Measurements from ENCODE around the gene IFNL2. TPM values are rescaled to one million over a fixed set of nuclear protein-coding genes. Genes with fewer than 3 reads are reported as not detected.

Gene IFNL2
- total RNA-seq, 1 experiment from 2014 or later: 0.33 TPM

DNA sequence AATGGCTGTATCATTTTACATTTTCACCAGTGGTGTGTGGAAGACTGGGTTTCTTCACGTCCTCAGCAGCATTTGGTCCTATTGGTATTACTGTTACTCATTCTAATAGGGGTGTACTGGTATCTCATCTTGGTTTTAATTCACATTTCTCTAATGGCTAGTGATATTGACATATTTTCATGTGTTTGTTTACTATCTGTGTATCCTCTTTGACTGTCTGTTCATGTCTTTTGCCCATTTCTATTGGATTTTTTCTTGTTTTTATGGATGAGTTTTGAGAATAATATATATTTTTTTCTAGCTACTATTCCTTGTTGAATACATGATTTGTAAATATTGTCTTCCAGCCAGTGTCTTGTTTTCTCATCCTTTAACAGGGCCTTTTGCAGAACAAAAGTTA is 13.8 kb downstream of the IFNL2 start:
- intact Hi-C loops (cut with micrococcal nuclease; ENCODE audit: unreplicated experiment): no loop called here
- no peak for TF ChIP-seq CTCF (IDR thresholded peaks at IDR 0.05)
- TF ChIP-seq SIN3A (IDR thresholded peaks at IDR 0.05; ENCODE audit: borderline replicate concordance, insufficient read depth, low read depth, low read length): no peak
- no peak for TF ChIP-seq POLR2AphosphoS5 (IDR thresholded peaks at IDR 0.05; ENCODE audit: low read depth, low read length)
- in situ Hi-C loops (cut with HindIII; ENCODE audit: low pct_unique_long_range_greater_than_20kb, low sequenced_read_pairs): loop anchor here (10.0 kb wide), 2 partner anchors 663 to 737 kb away; no protein-coding TSS in a partner anchor
- H3K4me1 ChIP-seq (ENCODE audit: control insufficient read depth, insufficient read depth, low read length): no peaks in the 10 kb centered on the region
- CTCF ChIA-PET: interaction anchor here (0.6 to 0.7 kb wide), 3 partner anchors 15 to 218 kb away, joined by 3 to 4 read pairs (median 3); no protein-coding TSS in a partner anchor
- peaks cover 26% of the 10 kb centered on the region for H3K27me3 ChIP-seq (ENCODE audit: control insufficient read depth, insufficient read depth, low read length)
- DNase-seq (ENCODE audit: low read depth, low spot score): no peak
- no TSS peak for BruUV-seq (replicated peaks)
- ATAC-seq: no peak
- no peak overlapping the region for H3K4me3 ChIP-seq (ENCODE audit: low read depth in 2 of 2, low read length in 2 of 2)
- H3K27ac ChIP-seq (ENCODE audit: low read length): no peak overlapping the region
- peaks cover 13% of the 10 kb centered on the region; the same call in 1 of the 2 replicates for H3K9me3 ChIP-seq (ENCODE audit: control insufficient read depth, insufficient read depth, low read depth, low read length)
- H3K36me3 ChIP-seq (ENCODE audit: control insufficient read depth, insufficient read depth, low read length): no peaks in the 10 kb centered on the region
- POLR2A ChIA-PET: interaction anchor here (0.6 to 1.0 kb wide), 3 partner anchors 15 to 127 kb away, joined by 3 to 4 read pairs (median 3); no protein-coding TSS in a partner anchor

GRCh38 chr19:39284032-39284431 is 15.8 kb downstream of the IFNL2 start:
- ChIA-PET CTCF (no interaction called here), POLR2A (no interaction called here)
- Histone ChIP-seq H3K36me3 (ENCODE audit: control insufficient read depth, insufficient read depth, low read length) (no peaks in the 10 kb centered on the region), H3K9me3 (ENCODE audit: control insufficient read depth, insufficient read depth, low read depth, low read length) (peaks cover 13% of the 10 kb centered on the region; the same call in 1 of the 2 replicates), H3K4me3 (ENCODE audit: low read depth in 2 of 2, low read length in 2 of 2) (no peak overlapping the region), H3K27ac (ENCODE audit: low read length) (no peak overlapping the region), H3K4me1 (ENCODE audit: control insufficient read depth, insufficient read depth, low read length) (no peaks in the 10 kb centered on the region), H3K27me3 (ENCODE audit: control insufficient read depth, insufficient read depth, low read length) (peaks cover 34% of the 10 kb centered on the region)
- intact Hi-C loops (cut with micrococcal nuclease; ENCODE audit: unreplicated experiment) (no loop called here), in situ Hi-C loops (cut with HindIII; ENCODE audit: low pct_unique_long_range_greater_than_20kb, low sequenced_read_pairs) (loop anchor here (10.0 kb wide), 2 partner anchors 661 to 739 kb away; no protein-coding TSS in a partner anchor)
- no peak for DNase-seq (ENCODE audit: low read depth, low spot score)
- no TSS peak for BruUV-seq (replicated peaks)
- no peak for ATAC-seq
- TF ChIP-seq SIN3A (IDR thresholded peaks at IDR 0.05; ENCODE audit: borderline replicate concordance, insufficient read depth, low read depth, low read length): no peak
- TF ChIP-seq POLR2AphosphoS5 (IDR thresholded peaks at IDR 0.05; ENCODE audit: low read depth, low read length): no peak
- TF ChIP-seq CTCF (IDR thresholded peaks at IDR 0.05): no peak
- TF ChIP-seq REST (IDR thresholded peaks at IDR 0.05; ENCODE audit: insufficient read depth in 1 of 2, low read depth in 2 of 2, low read length in 1 of 2): no peak
- TF ChIP-seq TCF7L2 (IDR thresholded peaks at IDR 0.05; ENCODE audit: low read depth, low read length): no peak
